ENCODE results near the gene MUTYH.
"Not testable (repeated sequence)": the region's sequence is repeated elsewhere in the genome, so short reads cannot be mapped to it uniquely, and the experiment has no call there.

MUTYH gene

GRCh38 chr1:45339789-45340558 is at the start of gene MUTYH, which contains the start of gene TOE1:
Gene MUTYH (minus strand): TSS chr1:45340440. CDS start chr1:45334505, 5,935 bp downstream.
Gene TOE1 (plus strand): TSS chr1:45340170. CDS start chr1:45340253, 83 bp downstream.
- DNase-seq, result peak; percentile 79 to 96 (median 86)

- no peak for DNase-seq
These were observed 46.0 kb upstream of the MUTYH start for GRCh38 chr1:45386219-45386618.

- no peak for DNase-seq
These were observed 45.1 kb upstream of the MUTYH start for GRCh38 chr1:45385302-45385701.

GRCh38 chr1:45384213-45384612 is 44.0 kb upstream of the MUTYH start:
- DNase-seq, result not testable (repeated sequence)

GRCh38 chr1:45383191-45383590 is 43.0 kb upstream of the MUTYH start:
- DNase-seq, result no peak

GRCh38 chr1:45381243-45381642 is 41.0 kb upstream of the MUTYH start:
- DNase-seq, result no peak

- DNase-seq, result no peak
These were observed 40.5 kb upstream of the MUTYH start for GRCh38 chr1:45380730-45381129.

GRCh38 chr1:45380125-45380524 is 39.9 kb upstream of the MUTYH start:
- DNase-seq, result no peak

- no peak for DNase-seq
These were observed 39.3 kb upstream of the MUTYH start for GRCh38 chr1:45379524-45379923.

GRCh38 chr1:45378184-45378583 is 37.9 kb upstream of the MUTYH start:
- no peak for DNase-seq

- no peak for DNase-seq
These were observed 35.2 kb upstream of the MUTYH start for GRCh38 chr1:45375104-45376090.

GRCh38 chr1:45373573-45373972 is 33.3 kb upstream of the MUTYH start:
- no peak for DNase-seq

- DNase-seq, result no peak
These were observed 30.3 kb upstream of the MUTYH start for GRCh38 chr1:45370575-45370974.

- DNase-seq, result no peak
These were observed 24.8 kb upstream of the MUTYH start for GRCh38 chr1:45365051-45365450.

GRCh38 chr1:45364294-45364693 is 24.1 kb upstream of the MUTYH start:
- DNase-seq, result no peak

- DNase-seq, result not testable (repeated sequence)
These were observed 20.7 kb upstream of the MUTYH start for GRCh38 chr1:45360981-45361380.

GRCh38 chr1:45359882-45360513 is 19.8 kb upstream of the MUTYH start:
- peak; percentile 9 to 54 (median 34) for DNase-seq

- no peak for DNase-seq
These were observed 15.9 kb upstream of the MUTYH start for GRCh38 chr1:45356186-45356585.

GRCh38 chr1:45355683-45356082 is 15.4 kb upstream of the MUTYH start:
- DNase-seq, result no peak

- no peak for DNase-seq
These were observed 14.6 kb upstream of the MUTYH start for GRCh38 chr1:45354838-45355237.

GRCh38 chr1:45353685-45354084 is 13.4 kb upstream of the MUTYH start:
- no peak for DNase-seq

GRCh38 chr1:45351508-45351907 is 11.3 kb upstream of the MUTYH start:
- DNase-seq, result no peak

Data from stimulated activated naive CD4-positive, alpha-beta T cell (primary cell).